Activated CD8-positive, alpha-beta memory T cell treated with anti-CD3 and anti-CD28 coated beads, Interleukin-2, amount 50 U/mL, for 4 hours (primary cell): ENCODE measurements around the gene HOXA2.

Experiments used
- DNase-seq: peaks from one replicate; pipeline ENCODE4 v3.0.0-alpha.2; 2020

HOXA2 gene

DNA sequence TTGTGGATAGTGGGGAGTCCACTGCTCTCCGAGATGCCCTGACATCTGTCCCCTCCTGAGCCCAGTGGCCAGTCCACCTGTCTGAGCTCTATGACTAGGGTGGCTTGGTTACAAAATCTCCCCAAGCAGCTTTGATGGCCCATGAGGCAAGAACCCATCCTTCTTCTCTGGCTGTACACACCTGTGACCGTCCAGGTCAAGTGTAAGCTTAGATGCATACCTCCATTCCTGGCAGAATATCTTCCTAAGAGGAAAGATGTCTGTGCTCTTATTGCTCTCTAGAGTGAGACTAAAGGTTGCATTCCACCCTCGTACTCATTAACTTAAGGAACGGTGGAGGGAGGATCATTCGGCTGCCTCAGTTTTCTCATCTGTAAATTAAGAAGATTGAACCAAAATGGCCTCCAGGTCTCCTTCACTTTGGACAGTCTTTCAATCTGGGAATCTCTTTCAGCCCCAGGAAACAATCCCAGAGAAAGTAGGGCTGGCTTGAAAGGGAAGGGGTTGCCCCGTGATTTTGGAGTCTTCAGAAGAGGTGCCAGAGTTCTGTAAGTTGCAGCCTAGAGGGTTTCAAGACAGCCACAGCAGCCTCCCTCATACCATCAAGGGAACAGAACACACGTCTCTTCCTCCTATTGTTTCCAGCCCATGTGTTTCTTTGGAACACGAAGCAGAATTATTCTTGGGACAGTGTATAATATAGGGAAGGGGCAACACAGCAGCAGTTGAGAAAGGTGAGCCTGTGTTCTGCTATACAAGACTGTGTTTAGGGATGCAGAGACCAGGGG is 22.6 kb upstream of the HOXA2 start:
- no peak for DNase-seq

DNA sequence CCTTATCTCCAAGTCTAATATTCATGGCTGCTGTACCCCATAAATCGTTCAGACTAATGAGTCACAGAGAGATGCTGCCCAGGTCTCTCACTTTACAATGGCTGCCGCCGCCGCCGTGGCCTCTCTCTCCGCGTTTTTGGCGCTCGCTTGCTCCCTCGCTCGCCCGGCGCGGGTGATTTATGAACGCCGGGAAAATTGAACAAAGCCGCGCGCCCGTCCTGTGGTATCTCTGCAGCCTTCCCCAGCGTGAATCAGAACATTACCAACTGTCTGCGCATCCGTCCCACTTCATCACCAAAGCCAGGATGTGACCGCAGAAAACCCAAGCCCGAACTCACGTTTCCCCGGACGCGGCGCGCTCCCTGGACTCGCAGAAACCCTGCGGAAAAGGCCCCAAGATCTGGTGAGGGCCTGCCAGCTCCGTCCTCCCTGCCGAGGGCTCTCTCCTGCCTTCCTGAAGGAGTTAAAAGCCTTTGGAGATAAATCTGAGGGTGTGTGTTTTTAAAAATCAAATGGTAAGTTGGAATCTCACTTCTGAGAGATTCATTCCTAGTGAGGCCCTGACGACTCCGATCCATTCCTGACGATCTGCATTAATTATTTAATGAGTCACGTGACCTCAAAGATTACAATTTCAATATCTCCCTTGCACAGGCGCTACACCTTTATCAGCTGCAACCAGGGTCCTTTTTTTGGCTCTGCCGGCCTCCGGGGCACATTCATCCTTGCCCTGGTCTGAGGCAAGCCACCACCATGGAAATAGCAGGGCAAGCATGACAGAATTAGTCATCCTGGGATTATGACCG is 21.8 kb upstream of the HOXA2 start:
- DNase-seq: no peak

DNA sequence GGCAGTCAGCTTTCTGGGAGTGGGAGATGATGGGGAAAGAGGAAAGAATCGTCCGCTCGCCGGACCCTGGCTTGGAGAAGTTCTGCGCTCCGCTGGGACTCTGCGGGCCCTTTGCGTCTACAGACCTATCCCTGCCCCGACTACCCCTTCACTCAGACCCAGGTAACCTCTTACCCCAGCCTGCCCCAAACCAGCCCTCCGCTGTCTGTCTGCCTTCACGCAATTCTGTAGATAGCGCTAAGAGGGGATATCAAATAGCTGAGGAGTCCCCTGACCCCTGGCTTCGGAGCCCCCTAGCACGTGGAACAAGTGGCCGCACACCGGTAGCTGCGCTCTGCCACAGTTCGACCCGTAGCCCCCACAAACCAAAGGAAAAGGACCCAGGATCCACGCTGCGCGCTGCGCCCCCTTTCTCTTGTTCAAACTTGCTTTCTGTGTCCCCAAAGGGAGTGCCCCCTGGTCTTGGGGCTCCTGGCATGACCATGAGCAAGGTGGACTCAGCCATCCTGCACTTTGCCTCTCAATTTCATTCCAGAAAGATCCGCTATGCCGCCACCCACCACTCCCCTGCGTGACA is 21.1 kb upstream of the HOXA2 start:
- no peak for DNase-seq

DNA sequence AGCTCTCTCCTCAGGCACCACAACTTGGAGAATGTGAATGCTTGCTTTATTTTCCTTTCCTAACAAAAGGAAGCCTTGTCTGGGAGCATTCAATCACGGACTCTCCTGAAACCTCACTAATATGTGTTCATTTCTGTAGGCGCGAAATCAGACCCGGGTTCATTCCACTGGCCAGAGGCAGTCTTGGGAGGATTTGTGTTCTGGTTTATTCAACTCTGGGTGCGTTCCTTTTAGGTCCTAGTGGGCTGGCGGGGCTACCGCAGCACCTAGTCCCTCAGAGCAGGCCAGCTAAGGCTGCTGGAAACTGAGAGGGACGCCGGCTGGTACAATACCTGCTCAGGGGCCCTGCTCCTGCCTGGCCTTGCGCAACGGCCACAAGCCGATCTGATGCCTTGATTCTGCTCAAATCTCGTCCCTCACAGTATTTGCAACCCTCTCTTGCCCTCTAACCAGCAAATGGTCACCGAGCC is 20.6 kb upstream of the HOXA2 start:
- DNase-seq: no peak

DNA sequence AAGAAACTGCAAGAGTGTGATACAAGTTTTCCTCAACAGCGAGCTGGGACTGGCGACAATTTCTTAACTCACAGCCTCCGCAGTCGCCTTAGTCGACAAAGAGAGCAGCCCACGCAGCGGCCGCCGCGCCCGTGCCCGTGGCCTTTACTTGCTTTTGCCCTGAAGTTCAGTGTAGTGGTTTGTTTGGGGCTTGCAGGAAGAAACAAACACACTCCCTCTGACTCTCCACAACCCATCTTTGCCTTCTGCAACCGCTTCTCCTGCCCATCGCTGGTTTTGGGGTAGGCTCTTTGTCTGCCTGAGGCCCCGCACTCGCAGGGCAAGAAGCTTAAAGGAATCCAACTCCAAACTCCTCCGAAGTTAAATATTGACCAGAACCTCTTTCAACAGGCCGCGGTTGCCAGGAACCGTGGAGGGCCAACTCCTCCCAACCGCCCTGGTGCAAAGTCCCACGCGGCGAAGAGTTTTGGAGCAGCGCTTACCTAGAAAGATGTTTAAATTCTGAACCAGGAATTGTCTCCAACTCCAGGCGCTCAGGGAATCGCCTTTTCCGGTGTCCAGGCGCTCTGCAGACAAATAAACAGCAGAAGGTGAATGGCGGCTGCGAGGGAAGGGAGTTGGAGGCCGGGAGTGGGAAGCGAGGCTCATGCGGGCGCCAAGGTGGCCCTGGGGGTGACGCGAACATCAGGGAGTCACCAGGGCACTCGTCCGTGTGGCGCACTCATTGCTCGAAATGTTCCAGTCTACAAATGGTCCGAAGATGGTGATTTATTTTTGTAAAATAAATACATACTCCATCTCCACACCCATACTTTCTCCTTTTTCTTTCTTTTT is 19.8 kb upstream of the HOXA2 start:
- DNase-seq: no peak

DNA sequence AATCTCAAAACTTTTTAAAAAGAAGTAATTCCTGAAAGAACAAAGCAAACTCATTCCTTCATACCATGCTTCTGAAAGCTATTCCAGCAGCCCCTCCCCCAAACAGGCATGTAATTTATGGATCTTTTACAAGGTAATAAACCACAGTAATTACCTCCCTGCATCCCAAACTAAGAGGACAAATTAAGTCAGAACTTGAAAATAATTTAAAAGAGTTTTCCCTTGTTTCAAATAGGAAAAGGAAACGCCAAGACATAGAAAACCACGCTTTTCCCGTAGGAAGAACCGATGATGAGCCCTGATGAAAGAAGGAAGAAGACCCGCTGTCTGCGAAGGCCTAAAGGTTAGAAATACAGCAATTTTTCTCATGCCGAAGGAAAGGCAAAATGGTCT is 19.2 kb upstream of the HOXA2 start:
- no peak for DNase-seq

DNA sequence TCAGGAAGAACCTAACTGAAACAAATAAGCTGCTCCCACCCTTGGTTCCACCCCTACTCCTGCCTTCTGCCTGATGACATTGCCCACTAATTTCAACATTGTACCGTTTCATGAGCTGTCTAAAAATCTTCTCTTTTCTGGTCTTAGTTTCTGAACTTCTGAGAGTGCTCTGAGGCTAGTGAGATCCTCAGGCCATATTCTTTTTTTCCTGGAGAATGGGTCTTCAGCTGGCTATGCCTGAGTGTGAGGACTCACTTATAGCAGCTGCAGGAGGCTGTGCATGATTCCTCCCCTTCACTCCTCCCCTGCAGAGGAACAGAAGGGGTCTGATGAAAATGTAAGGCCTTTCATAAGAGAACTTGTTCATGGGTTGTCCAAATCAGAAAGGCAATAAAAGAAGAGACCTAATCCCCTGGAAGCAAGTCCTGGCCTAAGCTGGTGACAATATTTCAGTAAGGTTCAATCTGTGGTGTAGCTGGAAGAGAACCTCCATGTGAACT is 17.0 kb upstream of the HOXA2 start:
- no peak for DNase-seq

DNA sequence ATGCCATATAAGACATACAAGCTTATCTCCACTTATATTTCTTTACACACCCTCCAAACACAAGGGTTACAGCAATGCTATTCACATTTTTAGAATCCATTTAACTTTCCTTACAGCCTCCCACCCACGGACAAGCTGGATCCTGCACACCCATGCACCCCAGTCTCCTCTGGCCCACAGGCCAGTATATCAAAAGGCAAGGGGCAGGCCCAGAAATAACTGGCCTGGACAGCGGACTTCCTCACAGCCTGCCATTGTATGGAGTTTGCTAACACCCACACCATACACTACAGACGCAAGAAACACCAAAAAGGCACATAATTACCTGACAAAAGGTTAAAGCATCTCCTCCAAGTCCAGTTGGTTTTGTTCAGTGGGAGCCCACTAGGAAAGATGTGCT is 16.1 kb upstream of the HOXA2 start:
- no peak for DNase-seq

DNA sequence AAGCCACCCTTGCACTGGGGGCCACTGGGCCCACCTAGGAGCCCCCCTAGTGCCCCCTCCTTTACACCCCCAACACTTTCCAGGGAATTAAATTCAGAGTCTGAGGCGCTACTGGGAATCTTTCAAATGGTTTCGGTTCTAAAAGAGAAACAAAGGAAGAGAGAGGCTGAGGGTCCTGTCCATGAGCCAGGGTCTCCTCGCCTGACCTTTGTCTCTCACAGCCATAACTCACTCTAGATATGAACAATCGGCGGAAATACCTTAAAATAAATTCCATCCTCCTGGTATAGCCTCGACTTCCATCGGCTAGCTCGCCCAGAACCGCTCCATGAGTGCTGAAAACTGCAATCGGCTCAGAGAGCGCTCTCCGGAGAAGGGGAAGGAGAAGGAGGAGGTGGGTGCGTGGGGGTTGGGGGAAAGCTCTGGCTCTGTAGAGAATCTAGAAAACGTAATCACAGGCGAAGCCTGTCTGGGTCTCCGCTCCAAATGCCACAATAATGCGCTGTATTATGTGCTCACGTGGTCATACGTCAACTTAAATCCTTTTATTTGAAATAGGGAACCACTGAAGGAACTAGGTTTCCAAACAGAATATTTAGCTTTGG is 15.5 kb upstream of the HOXA2 start:
- DNase-seq: no peak

DNA sequence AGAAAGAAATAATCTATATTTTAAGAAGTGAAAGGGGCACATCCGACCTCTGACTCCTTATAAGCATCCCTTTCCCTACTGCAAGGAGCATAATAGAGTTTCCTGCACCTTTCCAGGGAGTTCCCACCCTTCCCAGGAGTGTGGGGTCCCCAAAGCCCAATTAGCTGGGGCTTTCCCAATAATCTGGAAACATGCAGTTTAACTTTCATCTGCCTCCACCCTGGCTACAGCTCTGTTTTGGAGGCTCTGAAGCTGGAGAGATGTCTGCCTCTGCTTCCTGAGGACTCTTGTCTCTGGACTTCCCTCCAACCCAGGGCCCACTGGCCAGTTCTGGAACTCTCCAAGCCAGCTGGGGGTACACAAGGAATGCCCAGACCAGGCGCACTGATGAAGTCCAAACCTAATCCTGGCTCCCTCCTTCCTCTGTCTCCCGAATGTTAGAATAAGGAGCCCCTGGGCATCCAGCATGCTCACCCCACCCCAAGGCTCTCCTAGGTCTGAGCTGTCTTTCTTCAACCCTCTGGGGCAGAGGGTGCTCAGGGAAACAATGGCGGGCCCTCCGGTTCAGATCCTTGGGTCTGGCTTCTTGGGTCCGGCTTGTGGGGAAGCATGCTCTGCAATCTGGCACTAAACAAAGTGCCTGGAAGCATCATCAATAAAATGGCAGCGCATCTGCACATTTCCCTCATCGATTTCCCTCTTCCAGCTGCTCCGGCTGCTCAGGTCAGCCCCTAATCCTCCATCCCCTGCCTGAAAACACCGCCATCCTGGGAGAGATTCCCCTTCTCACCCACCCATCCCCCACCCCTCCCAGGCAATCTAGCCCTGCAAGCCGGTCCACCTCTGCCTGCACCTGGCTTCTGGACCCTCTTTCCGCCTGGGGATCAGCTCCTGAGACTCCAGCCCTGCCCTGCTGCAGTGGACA is 14.7 kb upstream of the HOXA2 start:
- DNase-seq: no peak

DNA sequence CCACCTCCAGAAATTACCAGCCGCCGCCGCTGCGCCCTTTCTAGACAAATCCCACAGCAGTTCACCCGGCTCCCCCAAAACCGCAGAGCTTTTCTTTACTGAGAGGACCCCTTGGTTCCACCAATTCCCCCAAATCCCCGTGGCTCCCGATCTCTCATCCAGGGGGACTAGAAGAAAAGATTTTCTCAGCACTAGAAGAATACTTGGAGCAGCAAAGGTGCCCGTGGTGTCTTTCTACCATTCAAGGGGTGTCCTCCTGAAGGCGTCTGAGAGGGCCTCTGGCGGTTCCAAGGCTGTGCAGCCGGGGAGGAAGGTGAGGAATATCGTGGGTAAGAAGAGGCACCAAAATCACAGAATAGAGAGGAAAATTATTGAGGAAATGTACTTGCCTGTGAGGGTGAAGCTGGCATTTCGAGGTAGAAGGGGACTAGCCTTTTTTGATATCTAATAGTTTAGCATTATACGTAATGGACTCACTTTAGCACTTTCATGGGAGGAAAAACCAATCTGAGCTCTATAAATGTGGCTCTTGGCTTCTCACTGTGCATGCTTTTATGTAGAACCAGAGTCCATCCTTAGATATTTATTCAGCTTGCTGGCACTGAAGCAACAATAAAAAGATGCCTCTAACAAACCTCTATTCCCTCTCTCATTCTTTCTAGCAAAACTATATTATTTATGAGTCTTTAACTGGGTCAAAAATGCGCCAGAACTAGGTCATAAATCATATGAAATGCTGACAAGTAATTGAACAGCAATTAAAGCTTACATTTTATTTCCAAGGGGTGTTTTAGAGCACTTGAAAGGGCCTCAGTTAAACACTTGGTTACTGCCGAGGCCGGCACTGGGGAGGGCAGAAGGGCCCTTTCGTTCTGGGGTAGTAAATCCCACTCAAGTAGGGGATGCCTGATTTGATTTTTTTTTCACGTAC is 13.8 kb upstream of the HOXA2 start:
- DNase-seq: no peak

DNA sequence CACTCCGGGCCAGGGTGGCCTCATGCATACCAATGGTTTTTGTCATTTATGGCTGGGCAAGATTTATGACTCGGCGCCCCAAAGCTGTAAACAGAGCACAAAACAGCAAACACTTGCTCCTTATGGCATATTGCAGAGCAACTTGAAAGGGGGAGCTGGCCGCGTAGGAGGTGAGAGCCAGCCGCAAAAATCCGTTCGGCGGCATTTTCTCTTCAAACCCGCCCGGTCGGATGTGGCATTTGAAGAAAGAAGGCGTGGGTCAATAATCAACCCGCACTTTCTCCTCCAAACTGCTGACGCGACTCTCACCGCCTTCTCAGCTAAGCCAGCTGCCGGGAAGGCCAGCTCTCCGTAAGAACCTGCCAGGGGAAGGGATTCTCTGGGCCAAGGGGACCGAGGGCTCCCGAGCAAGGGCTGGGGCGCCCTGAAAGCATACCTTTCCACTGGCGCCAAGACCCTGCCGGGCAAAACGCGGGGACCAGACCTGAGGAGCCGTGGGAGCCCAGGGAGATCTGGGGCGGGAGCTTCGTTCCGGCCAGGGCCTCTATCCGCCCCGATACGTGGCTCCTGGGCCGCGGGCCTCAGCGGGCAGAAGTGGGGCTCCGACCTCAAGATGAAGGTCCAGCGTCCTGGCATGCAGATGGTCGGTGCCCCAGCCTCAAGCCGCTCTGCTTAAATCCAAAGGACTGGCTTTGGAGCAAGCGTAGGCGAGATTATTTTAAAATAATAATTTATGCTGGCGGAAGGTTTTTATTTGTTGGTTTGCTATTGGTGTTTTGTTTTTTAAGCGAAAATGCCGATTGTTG is 12.9 kb upstream of the HOXA2 start:
- DNase-seq: no peak

DNA sequence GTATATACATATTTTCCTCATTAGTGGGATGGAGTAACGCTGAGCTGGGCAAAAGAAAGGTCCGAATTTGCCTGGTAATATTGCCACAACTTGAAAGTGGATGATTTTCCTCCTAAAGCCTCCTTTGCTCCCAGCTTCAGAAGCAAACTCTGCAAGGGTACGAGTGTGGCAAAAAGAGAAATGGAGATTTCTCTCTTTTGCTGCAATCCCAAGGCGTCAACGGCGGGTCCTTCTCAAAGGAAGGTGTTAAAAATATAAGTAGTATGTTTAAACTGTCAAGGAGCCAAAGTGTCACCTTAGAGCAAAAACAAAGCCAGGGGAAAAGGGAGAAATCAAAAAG is 12.4 kb upstream of the HOXA2 start:
- no peak for DNase-seq

DNA sequence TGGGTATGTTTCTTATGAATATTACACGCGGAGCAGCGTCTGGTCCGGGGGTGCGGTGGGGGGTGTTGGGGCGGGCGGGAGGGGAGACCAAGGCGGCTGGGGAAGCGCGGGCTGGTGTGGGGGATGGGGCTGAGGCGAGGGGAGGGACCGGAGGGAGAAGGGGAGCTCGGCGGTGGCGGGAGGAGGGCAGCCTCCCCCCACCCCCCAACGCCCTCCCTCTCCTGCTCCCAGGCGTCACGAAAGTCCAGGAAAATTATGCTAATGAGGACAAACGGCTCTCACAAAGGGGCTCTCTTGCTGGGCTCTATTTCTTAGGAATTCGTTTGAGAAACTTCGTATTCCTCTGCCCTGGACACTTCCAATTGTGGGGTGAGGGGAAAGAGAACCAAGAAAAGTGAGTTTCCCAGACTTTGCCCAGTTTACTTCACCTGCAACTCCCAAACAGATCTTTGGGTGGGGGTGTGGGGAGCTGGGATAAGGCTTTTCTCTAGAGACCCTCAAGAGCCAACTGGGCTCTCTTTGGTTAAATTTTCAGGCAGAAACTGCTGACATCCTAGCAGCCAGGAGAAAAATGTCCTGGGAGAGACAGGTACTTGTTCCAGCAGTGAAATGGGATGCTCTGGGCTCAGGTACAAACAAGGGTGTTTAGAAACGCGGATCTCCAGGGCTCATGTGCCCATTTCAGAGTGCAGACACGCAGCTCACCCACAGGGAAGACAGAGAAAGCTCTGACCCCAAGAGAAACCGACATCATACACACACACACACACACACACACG is 11.7 kb upstream of the HOXA2 start:
- DNase-seq: no peak

DNA sequence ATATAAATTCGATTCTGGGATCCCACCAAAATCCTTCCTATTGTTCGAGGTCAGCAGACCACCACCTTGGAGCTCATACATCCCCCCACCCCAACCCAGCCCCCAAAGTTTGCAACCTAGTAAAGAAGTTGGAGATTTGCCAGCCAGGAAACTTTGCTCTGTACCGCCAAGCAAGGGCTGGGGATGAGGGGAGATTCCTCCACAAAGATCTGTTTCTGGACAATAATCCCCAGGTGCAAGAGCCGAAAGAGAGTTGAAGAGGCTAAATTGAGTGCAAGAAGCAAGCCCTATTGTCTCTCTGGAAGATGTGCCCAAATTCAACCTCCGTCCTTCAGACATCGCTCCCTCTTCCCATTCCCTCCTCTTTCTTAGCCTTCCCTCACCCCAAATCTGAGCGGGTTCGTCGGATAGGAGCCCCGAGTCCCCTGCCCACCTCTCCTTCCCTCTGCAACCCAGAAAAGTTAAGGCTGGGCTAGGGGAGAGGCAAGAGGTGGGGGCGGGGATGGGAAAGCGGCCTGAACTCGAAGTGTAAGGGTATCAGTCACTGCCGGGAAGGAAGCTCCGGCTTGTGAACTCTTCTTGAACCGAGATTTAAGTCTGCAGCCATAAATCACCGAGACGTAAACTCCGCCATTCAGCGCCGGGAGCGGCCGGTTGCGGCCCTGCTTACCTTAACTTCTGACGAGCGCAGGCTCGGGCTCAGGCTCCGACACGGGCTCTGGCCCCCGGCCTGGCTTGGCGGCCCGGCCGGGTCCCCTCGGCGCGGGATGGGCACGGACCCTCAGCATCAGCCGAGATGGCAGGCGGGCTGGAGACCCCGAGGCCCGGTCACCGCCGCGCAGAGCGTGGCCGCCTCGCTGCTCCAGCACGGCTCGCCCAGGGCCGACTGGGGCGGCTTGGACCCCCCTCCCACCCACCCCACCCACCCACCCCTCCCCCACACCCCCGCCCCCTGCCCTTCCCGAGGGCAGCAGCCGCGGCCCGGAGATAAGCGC is 10.8 kb upstream of the HOXA2 start:
- DNase-seq: no peak

DNA sequence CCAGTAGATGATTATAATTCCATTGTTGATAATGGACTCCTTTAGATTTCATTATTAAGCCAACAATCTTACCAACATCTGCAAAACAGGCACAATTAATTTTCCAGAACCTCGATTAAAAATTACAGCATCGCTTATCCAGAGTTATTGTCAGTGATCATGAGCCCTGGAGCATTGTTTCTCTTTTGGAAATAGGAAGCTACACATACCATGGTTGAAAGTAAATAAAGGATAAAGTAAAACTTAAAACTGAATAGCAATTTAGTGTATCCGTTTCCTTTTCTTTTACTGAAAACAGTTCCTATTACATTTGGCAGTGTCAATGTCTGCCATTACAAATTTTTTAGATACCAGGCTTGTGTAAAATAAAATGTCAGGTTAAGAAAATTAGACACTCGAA is 9.9 kb upstream of the HOXA2 start:
- no peak for DNase-seq

DNA sequence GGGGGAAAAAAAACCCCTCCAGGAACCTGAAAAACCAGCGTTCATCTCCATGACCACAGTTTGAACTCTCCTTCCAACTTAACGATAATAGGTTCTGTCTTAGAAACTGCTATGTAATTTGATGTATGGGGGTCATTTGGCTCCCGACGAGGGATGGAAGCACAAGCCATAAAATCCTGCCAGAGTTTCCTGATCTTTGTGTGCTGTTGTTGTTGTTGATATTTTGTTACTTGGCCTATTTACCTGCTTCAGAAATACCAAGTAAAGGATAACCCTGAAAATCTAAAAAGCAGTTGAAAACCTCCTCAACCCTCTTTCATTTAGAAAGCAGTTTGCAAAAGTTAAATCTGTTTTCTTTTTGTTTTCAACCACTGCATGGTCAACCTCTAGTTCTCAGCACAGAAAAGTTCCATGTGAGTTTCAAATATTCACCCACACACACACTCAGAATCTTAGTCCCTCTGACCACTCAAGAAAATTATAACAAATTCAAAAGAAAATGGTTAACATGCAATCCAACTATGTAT is 9.3 kb upstream of the HOXA2 start:
- DNase-seq: no peak
